Activated CD4-positive, alpha-beta T cell treated with anti-CD3 and anti-CD28 coated beads, Interleukin-2, amount 50 U/mL, for 1 hour (primary cell): Measurements from ENCODE around the gene NAALADL2.
"Not testable (repeated sequence)": the region's sequence is repeated elsewhere in the genome, so short reads cannot be mapped to it uniquely, and the experiment has no call there.

Experiments used
- DNase-seq: peaks from one replicate; pipeline ENCODE4 v3.0.0-alpha.2; 2020

Gene NAALADL2

DNA sequence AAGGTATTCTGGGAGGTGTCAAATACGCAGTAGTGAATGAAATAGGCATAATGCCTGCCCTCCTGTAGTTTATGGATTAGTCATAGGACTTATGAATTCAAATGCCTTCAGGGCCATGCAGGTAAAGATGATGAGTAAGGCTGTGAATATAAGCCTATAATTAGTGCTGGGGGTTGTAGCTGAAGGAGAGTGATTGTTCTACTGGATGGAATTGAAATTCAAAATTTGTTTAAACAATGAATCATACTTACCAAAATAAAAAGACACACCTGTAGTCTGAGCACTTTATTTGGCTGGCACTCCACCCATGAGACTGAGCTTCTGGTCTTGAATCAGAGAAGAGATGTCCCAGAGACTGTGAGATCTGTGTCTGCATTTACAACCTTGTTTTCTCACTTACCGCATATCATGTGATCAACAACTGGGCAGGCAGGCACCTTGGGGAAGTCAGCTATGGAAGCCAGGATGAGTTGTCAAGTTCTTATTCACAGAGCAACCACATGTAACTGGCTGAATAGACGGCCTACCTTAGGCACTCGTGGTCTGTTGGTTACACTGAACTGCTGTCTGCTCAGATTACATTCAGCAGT, 291.8 kb downstream of the NAALADL2 start:
- DNase-seq: no peak

DNA sequence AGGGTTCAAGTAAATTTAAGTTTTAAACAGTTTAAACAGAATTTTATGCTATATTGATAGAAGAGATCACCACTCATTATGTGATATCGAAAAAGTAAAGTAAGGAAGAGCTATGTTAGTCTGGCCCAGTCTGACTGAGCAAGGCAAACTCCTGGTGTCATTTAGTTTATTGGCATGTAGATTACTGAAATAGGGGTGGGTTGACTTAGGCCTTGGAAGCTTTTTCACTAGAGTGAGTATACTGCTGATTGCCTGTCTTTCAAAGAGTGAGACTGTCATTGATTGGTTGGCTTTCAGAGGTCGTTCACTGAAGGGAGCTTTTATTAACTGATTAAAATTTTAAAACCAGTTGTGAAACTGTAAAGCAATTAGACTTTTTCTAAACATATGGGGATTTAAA, 294.5 kb downstream of the NAALADL2 start:
- DNase-seq: no peak

DNA sequence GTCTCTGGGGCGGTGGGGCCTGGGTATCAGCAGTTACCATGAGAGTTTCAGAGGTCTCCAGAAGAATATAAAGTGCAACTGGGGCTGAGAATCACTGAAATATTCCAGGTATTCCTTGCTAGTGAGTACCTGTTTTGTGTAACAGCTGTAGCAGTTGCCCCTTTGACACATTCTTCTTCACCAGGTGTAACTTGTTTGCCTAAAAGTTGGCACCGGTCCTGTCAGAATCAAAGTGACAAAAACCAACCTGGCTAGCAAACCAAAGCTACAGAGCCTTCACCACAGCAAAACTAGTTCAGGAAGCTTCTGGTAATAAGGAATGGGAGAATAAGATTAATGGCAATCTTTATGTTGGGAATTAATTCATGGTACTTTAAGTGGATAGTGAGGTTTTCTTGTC, 296.0 kb downstream of the NAALADL2 start:
- no peak for DNase-seq

DNA sequence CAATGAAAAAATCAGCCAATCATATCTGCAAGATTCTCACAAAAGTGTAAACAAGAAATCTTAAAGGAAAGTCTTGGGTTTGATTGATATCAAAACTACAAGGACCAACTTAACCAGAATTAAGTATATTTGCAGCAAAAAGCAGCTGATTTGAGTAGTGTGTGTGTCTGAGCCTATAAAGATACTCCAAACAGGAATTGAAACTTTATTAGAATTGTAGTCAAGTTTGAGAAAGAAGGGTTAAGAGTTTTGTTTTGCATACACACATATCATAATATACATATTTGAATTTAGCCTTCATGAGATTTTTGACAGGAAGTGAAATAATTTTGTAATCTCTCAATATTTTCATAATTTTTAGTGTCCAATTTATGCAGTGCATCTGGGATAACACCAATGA, 300.1 kb downstream of the NAALADL2 start:
- DNase-seq: no peak

DNA sequence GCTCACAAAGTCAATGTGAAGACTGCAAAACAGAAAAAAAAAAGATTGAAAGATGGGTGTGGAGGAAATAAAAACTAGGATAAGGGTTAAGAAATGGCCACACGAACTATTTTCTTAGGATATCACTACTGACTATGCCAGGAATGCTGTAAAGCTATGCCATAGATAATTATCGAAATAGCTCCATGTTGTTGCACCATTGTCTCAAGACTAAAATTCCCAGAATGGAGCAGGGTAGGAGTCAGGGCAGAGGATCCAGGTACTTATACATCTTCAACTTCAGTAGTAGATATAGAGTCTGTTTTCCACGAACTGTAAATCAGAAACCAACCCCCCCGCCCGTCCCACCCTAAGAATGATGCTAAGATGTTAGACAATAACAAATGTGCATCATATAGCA, 302.2 kb downstream of the NAALADL2 start:
- no peak for DNase-seq

DNA sequence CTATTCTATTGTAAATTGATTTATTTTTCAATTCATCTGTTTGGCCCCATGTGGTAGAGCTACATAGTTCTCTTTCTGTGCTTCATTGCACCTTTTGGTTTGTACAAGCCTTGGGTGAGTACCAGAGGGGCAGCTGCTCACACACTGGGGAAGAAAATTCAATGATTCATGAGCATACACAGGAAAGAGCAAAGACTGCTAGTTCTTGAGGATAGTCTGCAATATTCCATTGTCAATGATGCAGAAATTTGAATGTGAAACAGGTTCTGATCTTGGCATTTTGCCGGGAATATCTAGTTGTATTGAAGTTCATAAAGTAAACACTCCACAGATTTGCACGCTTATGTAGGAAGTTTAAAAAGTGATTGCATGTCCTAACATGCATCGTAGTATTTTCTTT, 304.6 kb downstream of the NAALADL2 start:
- DNase-seq: no peak

DNA sequence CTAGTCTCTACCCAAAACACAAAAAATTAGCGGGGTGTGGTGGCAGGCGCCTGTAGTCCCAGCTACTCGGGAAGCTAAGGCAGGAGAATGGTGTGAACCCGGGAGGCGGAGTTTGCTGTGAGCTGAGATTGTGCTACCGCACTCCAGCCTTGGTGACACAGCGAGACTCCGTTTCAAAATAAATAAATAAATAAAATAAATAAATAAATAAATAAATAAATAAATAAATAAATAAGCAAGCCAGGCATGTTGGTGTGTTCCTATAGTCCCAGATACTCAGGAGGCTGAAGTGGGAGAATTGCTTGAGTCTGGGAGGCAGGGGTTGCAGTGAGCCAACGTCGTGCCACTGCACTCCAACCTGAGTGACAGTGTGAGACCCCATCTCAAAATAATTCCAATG, 314.0 kb downstream of the NAALADL2 start:
- not testable (repeated sequence) for DNase-seq

DNA sequence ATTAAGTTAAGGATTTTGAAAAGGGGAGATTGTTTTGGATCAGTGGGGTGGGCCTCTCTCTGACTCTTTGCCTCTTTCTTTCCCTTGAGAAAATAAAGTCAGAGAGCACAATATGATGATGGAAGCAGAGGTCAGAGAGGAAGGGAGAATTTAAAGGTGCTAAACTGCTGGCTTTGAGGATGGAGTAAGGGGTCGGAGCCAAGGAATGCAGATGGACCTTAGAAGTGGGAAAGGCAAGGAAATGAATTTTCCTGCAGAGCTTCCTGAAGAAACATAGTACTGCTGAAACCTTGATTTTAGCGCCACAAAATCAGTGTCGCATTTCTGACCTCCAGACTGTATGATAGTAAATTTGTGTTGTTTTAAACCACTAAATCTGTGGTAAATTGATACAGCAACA, 317.4 kb downstream of the NAALADL2 start:
- DNase-seq: no peak

DNA sequence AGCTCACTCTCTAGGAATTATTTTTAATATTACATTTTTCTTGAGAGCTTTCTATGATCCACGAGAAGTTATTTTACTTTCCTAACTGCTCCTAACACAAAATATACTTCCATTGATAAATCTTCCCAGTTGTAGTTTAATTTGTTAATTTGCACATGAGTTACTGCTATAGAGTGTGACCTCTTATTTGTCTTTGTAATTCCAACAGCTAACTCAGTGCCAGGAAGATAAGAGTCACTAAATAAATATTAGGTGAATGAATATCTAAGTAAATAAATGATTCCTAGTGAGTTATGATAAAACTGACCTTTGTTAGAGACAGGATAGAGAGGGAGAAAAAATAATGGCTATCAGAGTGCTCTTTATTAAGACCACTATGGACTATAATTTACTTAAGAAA, 319.9 kb downstream of the NAALADL2 start:
- DNase-seq: no peak

DNA sequence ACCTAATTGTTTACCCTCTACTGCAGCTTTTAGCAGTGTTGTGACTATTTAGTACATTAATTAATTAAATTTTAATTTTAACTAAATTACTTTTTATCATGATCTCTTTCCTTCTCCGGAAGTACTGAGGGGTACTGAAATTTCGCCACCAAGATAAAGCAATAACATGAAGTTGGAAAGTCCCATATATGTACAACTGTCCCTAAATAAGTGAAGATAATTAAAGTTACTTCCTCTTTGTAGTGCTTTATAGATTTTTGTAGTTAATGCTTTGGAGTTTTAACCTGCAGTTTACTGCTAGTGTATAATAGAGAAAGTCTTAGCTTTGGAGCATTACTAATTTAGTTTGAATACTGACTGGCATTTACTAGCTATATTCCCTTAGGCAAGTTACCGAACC, 325.3 kb downstream of the NAALADL2 start:
- DNase-seq: no peak

DNA sequence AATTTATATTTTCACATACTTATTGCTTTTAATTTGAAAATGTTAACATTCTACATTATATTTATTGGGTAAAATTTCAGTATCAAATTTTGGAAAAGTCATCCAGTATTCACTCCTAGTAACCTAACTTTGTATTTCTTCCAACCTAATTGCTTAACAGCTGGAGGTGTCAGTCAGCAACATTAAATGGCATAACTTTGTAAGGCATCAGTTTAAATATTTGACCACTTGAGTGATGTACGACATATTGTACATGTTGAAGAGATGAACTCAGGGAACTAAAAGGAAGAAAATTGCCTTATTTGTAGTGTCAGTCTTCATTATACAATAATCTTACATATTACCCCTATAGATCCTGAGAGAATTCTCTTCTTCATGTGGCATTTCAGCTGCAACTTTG, 326.8 kb downstream of the NAALADL2 start:
- DNase-seq: no peak

DNA sequence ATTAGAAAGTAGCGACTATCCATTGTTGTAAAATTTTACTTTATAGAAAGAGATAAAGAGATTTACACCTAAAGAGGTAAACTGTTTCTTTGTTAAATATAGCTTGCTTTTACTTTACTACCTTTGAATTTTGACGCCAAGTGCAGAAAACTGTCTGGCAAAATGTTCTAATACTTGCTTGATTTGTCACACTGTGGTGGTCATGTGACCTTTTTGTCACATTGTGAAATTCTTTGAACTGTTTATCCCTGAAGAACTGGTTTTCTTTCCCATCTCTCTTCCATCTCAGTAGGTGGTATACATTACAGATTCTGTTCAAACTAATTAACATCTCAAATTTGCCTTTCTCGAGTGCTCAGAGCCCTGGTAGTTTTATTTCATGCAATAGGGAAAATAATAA, 327.4 kb downstream of the NAALADL2 start:
- DNase-seq: no peak

DNA sequence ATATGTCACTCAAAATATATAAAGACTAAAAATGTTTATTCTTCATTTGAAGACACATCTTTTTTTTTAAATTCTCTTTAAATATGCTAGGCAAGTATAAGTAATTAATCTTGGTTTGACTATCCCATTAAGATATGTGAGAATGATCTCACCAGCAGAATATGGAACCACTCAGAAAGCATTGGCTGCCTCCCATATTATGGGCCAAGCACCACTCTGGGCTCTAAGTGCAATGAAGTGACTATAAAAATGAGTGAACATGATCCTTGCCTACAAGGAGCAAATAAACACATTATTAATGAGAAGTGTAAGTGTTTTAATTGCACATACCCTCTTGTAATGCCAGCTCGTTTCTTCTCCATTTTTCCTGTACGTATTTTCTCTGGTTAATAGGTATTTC, 328.5 kb downstream of the NAALADL2 start:
- no peak for DNase-seq

DNA sequence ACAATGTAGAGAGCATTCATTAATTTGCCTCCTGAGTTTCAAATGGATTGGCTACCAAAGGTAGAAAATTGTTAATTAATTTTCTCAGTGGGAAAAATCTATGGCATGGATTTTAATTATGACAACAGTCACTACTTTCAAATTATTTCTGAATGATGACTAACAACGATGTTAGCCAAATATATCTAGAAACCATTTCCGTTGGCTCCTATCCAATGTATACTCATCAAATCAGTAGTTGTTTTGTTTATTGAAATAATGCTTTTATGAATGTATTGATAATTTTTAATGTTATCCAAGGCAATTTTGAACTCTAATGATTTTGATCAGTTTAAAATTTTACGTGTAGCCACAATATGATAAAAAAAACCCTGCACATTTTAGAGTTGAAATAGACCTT, 333.4 kb downstream of the NAALADL2 start:
- no peak for DNase-seq

DNA sequence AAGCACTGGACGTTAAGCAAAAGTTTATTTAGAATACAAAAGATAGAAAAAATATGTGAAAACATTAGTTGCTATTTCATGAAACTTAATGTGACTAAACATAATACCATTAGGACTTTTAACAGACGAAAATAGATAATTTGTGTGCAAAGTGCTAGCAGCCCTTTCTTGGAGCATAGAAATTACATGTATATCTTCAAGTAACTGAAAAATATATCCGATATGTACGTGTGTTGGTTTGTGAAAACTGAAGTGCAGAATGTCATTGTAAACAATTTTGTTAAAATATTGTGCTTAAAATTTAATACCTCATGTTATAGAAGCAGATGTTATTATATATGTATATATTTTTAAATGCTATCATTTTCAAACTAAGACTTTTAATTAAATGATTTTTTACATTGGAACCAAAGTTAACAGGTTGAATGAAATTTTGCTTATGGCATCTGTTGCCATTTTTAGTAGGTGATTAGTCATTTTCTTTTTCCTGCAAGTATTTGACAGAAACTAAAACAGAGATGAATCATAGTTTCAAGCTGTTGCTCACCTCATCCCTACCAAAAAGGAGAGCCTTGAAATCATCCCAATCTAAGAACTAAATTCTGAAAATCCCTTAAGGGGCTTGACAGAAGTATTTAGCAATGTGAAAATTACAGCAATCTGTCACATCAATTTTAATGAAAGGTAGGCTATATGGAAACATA, 334.8 kb downstream of the NAALADL2 start:
- no peak for DNase-seq

DNA sequence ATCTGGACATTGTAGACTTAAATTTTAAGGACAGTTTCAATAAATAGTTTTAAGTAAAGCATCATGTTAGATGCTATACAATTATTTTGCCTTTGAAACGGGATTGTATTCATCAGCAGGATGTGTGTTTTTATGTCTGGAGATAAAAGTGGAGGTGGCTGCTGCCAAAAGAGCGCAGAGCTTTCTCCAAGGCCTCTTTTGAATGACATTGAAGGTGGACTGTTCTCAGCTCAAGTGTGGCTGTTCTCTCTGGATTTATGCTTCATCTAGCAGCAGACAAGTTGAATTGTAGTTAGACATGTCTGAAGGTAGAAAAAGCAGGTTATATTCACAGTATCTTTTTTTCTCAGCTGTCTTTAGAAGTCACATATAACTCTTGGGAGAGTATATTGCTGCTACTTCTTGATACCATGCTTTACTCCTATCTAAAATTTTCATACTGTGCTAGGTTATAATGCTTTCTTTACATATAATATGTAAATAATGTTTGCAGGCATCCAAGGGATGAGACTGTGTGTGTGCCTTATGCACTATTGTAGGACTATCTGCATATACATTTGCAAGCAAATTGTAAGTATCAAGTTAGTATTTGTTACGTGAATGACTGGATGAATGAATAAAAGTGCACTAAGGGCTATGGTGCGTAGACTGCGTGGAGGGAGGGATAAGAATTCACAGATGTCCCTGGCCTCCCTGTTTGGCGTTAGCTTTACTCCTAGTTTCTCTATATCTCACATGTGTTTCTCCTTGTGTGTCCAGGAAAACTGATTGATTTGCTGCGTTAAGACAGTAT, 340.1 kb downstream of the NAALADL2 start:
- no peak for DNase-seq

DNA sequence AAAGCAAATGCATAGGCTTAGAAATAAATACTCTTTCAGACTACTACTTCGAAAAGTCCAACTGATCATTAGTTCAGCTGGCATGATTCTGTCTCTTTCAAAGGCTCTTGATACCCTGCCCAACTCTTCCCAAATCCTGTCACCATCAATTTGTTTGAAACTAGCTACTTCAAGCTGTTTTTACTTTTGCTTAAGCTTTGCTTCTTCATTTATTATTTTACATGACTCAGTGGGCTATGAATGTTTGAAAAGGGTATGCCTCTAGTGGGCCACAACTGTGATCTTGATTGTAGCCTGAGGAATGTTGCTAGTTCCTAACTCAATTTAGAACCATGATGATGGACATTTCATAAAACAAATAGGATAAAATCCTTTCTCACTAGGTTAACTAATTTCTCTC, 340.8 kb downstream of the NAALADL2 start:
- DNase-seq: no peak

DNA sequence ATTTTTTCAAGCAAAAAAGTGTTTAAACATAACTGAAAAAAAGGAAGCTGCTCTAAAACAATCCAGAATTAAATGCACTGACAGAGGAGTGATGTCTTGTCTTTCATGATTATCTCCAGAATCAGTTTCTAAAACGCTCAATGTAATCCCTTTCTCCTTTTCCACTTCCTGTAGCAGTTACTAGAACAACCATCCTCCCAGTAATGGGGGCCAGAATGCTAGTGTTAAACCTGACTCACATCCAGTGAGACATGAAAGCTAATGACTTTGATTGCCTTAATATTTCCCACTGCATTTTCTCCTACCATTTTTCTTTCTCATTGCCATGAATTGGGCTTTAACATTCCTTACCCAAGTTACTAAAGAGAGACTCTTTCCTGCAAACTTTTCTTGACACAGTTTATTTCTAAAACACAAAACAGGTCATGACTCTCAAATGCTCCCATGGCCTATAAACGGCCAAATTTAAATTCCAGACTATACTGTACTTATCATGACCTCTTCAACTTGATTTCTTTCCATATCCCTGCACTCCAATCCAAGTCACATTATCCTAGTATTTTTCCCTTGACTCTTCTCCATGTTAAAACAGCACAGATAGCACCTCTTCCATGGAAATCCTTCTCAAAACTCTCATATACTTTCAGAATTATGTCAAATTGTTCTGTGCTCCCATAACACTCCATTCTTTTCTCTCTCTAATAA, 341.4 kb downstream of the NAALADL2 start:
- DNase-seq: no peak

DNA sequence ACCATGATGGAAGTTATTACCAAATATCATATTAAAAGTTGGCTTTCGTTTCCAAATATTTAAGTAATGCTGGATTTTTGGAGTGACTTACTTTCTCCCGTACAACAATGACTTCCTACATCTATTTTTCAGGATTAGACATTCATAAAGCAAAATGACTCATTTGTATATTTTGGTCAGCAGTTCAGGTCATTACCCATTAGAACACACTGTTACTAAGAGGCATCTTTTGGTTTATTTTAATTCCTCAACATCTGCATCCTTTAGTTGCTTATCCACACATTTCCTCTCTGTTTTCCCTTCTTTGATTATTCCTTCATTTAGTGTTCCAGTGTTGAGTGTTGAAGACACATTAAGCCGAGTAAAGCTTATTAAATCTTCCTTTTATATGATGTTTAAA, 348.2 kb downstream of the NAALADL2 start:
- no peak for DNase-seq

DNA sequence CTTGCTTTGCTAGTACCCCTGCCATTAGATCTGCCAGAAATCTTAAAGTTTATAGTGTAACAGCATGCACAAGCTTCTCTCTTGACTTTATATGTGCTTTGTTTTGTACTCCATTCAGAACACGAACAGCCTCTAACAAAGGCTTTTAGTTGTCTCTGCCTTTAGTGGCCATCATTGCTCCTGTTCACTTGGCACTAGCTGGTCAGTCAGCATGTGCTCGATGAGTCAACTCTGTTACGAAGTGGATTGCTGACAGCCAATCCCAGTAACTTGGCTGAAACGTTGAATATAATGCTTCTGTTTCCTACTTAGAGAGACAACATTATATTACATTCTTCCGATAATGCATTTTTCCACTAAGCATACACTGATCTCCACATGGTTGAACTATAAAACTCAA, 349.2 kb downstream of the NAALADL2 start:
- DNase-seq: no peak

DNA sequence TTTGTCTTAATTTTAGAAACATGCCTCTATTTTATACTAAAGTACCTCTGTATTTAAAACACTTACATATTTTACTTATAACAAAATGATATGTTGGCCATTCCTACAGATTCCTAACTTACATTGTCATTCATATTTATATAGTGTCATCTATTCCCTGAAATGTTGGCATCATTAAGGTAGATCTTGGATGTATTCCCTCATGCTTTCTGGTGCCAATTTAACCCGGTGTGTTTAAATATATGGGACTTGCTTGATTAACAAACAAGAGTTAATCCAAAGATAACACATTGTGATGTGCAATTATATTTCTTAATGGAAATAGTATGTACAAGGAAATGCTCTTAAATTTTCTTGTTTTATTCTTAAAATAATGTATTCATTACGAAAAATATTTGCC, 352.3 kb downstream of the NAALADL2 start:
- DNase-seq: no peak

DNA sequence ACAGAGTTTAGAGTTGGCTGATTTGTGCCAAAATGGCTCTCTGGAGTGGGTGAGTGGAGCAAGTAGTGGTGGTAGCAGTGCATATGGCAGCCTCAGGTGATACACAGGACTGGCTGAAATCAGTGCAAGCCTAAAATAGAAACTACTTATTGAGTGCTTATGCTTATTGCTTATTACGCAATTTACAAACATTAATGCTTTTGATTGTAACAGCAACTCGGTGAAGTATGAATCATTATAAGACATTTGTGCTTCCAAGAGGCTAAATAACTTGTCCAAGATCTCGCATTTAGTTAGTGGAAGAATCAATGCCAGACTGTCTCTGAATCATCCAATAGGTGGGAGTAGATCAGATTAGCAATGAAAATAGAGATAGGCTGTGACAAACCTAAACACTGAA, 353.8 kb downstream of the NAALADL2 start:
- DNase-seq: no peak

DNA sequence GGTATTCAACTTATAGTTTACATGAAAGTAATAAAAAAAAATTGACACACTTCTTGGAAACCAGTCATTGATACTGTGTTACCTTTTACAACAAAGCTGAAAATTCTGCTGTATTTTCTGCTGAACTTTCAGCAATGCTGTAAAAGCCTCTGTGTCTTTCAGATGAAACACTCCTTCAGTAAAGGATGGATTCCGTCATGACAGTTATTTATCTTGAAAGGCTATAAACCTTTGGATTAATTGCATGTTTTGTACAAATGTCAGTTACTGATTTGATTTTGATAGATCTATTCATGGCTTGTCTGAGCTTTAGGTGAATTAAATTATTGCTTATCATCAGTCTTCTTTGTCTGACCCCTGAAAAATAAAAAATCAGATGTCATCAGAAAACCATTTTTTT, 355.1 kb downstream of the NAALADL2 start:
- no peak for DNase-seq

DNA sequence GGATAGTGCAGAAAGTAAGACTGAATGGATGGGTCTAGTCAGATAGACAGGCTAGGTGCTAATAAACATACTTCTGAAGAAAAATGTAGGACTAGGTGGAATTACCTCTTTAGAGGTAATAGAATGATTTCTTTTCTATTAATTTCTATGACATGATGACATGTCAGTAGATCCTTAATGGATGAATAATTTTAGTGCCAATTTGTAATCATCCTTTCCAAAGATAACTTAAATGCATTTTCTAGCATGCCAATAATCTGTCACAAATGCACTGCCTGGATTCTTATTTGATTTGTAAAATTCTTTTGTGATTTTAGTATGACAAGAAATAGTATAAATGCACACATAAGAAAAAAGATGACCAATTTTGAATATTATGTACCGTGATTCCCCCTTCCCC, 356.7 kb downstream of the NAALADL2 start:
- no peak for DNase-seq
